Measurements from ENCODE around the gene CADPS.

Gene CADPS

DNA sequence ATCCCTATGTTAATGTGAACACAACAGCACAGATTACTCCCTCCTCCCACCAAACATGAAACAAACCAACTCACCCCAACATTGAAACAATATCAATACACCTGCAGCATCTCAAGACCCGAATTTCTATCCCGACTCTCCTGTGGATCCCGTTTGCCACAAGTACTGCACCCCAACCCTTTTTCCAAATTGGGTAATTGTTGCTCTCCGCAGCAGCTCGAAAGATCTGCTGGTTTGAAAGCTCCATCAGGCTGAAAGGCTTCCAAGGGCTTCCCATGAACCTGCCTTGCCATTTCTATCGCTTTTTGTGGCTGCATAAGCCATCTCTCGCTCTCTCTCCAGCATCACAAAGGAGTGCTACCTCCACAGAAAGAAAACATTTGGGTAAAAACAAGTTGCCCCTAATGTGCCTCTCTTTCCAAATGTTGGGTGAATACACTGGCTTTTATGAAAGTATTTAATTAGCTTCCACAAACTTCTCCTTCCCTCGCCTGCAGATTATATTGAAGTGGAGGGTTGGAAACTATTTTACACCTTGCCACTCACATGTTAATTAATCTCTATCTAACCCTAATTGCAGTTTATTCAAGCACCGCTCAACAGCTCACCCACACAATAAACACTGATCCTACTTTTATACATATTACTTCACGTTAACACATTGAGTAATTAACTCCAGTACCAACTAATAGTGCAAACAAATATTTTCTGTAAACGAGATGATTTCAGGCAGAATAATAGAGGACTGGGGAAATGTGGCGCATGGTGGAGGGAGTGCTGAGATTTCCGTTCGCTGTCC is 499.4 kb downstream of the CADPS start:
- intact Hi-C loops (cut with DNase I) = no loop called here
- no peak for DNase-seq

DNA sequence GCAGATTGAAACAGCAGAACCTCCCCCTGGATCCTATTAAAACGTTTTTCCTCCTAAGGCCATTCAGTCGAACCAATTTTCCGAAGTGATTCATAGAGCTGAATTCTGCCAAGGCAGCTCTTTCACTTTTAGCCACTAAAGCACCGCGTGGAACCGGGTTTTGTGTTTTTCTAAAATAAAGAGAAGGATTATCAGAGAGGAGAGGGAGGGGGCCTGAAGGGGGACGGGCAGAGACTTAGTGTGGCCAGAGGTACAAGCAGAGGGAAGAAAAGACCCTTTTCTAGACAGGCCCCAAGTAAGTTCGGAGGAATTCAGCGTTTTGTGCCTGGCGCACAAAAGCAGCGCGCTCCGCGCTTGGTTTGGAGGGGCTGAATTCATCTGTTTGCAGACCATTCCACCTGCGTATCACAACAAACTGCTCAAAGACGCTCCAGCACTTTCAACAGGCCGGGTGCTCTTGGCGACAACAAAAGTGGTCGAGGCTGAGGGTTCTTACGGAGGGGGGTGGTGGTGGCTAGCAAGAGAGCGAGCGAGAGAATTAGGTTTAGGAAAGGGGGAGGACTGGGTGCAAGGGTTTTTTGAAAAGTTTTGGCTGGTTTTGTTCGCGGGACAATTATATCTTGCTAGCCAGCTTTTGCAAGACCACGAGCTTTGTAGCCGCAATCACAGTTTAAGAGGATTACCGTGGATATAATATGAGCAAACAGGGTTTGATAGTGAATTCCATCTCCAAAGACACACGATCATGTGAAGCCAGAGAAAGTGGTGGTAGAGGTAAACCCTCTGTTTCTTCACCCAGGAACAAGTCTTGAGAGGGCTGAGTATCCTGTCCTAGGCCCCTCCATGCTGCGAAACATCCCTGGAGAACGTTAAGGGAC is 500.6 kb downstream of the CADPS start:
- intact Hi-C loops (cut with DNase I) = no loop called here

DNA sequence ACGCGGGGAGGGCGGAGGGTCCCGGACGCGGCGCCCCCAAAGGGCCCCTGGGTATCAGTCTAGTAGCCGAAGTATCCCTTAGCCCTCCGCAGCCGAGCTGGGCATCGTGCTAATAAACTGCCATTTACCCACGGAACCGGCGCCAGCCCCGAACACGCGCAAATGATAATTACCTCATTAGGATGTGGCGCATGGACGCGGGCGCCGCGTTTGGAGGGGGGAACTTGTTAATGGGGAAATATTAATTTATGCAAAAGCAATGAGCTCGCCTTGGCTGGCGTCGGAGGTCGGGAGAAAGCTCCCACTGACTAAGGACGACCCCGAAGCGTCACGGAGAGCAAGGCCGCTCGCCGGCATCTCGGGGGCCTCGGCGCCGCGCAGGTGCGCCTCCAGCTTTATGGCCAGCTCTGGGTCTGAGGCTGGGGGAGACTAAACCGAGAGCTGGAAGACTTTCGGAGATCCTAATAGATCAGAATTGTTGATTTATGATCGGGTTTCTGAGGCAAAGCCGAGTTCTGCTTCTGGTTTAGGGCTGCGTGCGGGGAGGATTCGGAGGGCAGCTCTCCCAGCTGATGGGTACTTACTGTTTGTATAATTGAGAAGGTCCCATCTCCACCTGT is 501.4 kb downstream of the CADPS start:
- intact Hi-C loops (cut with DNase I) = no loop called here
- peak in 2 of 42 donors; percentile 10 to 14 for DNase-seq

More for the DNA sequence above, 500.6 kb downstream of the CADPS start:
- DNase-seq = peak in 1 of 42 donors; percentile 56

DNA sequence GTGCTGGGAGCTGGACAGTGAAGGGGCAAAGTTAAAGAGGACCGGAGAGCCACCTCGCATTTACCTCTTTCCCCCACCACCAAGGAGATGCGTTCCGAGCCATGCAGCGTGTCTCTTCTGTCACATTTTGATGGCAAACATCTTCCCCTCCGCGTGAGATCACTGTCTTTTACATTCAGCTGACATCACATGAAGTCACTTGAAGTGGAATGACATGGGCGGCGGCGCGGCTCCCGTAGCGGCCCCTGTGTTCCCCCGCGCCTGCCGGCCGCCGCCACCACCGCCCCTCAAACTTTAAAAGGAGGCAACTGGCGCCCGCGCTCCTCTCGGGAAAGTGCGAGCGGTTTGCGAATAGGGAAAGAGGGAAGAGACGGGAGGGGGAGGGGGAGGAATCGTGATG is 502.0 kb downstream of the CADPS start, which contains the start of gene FEZF2:
FEZF2 (minus strand) TSS at position 336 of the 400 bp plus-strand sequence. CDS start 682 bp downstream, outside the sequence.
- intact Hi-C loops (cut with DNase I) = no loop called here

DNA sequence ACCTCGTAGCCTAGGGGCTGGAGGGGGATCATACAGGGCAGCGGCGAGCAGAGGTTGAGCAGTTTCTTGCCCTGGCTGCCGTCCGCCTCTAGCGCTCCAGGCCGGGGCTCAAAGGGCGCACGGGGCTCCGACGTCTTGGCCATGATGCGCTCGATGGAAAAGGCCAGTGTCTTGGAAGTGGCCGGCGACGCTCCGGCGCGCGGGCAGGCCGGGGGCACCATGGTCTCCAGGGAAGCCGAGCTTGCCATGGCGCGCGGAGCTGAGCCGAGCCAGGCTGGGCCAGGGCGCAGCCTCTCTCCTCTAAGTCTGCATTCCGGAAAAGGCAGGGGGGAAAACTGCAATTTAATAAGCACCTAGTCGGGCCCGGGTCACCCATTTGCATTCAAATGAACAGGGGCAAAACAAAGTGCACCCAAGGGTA is 502.6 kb downstream of the CADPS start:
- no peak for DNase-seq
- intact Hi-C loops (cut with DNase I) = no loop called here

More for the DNA sequence above, 502.0 kb downstream of the CADPS start, which contains the start of gene FEZF2:
- DNase-seq = no peak

DNA sequence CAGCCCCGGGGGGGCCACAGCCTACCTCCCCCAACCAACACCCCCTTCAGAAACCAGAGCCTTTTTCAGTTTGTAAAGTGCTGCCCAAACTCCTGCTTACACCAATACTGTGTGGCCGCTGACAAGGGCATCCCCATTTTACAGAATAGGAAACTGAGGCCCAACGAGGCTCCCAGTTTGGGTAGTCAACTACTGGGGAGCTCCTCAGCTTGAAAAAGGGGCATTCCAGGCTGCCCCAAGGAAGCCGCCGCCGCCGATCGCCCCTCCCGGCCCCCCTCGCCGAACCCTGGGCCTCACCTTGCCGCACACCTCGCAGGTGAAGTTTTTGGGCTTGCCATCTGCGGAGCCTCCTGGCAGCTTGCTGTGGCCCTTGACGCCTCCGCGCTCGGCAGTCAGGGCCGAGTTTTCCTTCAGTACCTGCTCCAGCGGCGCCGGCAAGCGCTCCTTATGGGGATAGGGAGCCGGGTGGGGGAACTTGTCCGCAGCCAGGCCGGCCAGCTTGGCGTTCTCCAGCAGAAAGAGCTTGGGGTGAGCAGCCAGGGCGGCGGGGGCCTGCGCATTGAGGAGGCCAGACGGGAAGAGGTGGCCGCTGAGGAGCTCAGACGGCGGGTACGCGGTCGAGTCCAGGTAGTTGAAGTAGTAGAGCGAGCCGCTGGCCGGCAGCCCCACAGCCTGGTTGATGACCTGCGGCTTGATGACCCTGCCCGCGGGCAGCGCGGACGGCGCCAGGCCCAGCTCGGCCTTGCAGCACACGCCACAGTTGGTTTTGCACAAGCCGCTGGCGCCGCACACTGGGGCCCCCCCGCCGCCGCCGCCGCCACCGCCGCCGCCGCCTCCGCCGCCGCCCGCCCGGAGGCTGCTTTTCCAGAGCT is 503.3 kb downstream of the CADPS start:
- no peak for DNase-seq
- intact Hi-C loops (cut with DNase I) = no loop called here

DNA sequence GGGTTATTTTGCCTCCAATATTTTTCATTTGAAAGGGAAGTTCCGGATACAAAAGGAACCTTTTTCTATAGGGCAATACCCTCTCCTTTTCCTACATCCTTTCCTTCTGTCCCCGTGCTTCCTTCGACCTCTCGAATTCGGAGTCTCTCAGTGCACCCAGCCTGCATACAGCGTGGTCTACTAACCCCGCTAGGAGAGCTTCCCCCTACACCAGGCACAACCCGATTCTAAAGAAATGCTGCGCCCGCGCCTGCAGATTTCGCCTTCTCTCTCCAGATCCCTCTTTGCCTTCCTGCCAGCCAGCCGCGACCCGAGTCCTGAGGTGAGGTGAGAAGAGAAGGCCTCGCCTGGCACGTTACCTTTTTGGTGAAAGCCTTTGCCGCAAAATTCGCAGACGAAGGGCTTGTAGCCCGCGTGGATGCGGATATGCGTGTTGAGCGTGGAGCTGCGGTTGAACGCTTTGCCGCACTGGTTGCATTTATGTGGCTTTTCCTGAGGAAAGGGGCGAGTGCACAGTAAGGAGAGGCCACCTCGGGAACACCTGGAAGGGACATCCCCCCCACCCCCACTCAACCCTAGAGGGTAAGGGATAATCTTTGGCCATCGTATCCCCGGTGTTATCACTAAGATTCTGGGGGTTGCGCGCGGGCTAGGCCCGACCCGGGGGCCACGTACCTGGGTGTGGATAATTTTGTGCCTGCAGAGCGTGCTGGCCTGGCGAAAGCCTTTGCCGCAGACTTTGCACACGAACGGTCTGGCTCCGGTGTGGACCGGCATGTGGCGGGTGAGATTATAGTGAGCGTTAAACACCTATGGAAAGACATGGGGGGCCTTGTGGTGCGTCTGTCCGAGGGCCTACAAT is 504.1 kb downstream of the CADPS start:
- no peak for DNase-seq
- intact Hi-C loops (cut with DNase I) = no loop called here

DNA sequence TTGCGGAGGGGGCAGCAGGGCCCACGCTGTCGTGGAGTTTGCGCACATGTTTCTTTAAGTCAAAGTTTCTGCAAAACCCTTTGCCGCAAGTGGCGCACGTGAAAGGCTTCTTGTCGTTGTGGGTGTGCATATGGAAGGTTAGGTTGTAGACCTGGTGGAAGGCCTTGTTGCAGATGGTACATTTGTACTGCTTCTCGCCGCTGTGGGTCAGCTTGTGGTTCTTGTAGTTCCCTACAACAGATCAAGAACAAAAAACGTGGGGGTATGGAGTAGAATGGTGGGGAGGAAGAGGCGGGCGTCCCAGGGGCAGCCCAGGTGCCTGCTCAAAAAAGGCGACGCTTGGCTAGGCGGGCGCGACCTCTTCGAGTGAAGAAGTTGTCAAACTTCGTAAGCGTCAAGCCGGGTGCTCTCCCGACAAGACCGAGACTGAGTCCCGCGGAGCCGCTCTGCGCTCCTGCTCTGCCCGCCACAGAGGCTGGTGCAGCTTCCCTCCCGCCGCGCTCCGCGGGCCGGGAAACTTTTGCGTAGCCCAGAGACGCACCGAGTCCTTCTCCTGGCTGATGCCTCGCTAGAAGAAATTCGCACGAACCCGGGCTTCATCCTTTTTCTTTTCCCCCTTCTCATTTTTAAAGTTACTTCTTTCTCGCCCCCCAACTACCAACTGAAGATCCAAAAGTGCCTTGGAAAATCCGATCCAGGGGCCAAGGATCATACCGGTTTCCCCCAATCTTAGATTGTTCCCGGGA is 504.9 kb downstream of the CADPS start:
- intact Hi-C loops (cut with DNase I) = no loop called here
- no peak for DNase-seq

DNA sequence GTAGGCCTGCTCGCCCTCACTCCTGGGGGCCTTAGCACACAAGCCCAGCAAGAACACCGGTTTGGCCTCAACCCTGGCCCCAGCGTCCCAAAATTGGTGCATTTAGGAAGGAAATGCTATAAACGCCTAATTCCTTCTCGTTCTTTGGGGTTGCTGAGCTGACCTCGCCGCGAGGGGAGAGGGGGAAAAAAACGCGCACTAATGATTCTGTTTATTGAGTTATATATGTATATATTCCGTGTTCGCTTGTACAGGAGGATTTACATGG is 505.8 kb downstream of the CADPS start:
- DNase-seq = no peak
- intact Hi-C loops (cut with DNase I) = no loop called here

DNA sequence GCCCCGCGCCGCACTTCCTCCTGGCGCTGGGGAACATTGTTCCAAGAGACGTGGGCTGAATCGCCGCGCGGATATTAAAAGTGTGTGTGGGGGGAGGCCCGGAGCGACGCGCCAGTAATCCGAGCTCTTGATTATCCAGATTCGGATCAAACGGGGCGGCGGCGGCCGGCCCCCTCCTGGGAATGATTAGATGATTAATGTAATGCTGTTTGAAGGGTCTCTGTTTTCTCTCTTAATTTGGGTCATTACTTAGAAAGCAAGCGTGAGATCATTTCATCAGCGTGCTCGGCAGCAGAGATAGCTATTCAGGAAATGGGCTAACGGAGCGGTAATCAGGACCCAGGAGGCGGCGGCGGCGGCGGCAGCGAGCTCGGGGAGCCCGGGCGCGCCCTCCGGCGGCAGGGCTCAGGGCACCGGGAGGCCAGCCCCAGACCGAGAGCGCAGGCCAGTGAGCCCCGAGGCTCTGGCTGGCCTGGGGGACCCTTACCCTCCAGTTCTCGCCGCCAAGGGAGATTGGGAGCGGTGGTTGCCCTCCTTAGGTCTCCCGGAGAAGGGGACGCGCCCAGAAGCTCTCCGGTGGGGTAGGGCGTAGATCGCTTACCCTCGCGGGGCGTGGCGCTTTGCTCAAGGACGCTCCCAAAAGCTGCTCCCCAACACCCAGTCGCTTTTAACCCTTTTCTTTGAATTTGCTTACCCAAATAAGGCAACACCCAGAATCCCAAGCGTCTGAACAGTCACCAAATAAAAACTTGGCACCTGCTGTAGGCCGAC is 506.3 kb downstream of the CADPS start:
- DNase-seq = peak in 1 of 42 donors; percentile 18
- intact Hi-C loops (cut with DNase I) = no loop called here

DNA sequence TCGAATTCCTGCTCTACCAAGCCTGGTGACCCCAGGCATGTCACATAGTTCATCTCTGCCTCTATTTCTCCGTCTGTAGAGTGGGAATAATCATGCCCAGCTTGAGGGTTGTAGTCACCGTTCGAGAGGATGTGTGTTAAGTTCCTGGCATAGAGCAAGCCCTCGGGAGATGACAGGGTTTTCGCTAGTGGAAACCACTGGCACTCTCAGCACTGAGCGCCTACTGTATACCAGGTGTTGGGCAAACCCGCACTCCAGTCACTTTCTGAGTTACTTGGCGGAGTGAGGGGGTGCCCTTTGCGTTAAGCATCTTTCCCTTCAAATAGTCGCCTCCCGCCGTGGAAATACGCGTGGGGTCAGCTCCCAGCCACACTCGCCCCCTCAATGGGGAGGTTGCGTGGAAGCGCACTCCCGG is 506.9 kb downstream of the CADPS start:
- intact Hi-C loops (cut with DNase I) = no loop called here

DNA sequence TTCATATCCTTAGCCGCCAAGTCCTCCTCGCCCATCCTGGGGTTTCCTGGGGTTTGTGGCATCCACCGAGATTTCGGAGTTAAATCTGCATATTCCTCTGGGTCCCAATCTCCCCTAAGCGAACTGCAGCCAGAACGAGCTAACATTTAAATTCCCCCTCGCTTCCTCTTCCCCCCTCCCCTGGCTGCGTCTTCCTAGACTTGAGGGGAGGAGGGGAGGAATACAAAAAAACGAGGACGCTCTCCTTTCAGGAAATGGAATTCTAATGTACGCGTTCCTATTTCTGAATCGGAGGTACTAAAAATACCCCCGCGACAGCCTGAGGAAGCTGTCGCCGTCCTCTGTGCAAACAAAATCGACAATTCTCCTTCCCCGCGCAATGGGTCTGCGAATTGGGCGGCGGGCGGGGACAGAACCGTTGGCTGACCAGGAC is 507.4 kb downstream of the CADPS start:
- DNase-seq = no peak
- intact Hi-C loops (cut with DNase I) = no loop called here

More for the DNA sequence above, 506.9 kb downstream of the CADPS start:
- DNase-seq = no peak

DNA sequence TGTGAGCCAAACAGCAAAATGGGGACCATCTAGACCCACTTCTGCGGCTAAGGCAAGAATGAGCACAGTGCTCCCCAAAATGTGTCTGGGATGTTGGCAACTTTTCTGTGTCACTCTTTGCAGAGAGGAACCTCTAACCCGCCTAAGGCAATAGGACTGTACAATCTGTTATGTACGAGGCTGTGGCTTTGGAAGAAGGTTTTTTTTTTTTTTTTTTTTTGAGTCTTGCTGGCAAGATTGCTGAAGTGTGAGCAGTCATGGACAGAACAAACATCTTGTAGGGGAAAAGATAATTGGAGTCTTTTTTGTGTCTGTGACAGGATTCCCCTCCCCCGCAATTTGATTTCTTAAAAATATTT is 509.1 kb downstream of the CADPS start:
- no peak for DNase-seq
- intact Hi-C loops (cut with DNase I) = no loop called here

DNA sequence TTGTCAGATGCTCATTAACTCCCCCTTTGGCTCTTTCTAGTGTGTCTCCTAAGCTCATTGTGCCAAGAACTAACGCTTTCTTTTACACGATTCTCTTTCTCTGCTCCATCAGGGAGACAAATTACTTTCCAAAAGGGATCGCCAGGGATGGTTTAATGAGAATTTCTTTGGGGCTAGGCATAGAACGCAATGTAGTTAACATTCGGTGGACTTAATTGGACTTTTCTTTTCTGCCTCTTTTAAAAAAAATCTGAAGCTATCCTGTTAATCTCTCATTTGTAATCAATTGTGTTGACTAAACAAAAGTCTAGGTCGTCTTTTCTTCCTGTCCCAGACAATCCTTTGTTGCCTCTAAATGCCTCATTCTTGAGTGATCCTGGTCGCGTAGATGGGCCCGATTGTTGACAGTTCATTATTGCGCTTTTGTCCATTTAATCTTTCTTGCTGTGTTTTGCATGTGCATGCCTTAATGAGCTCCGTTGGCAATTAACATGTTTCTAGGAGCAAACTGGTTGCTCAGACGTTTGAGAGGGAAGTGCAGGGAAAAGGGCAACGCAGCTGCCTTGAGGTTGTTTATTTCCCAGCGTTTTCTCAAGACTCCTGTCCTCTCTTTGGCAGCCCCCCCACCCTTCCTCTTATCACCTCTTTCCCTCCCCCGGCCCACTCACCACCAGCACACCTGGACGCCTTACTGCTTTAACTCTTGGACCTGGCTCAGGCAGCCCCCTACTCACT is 509.7 kb downstream of the CADPS start:
- DNase-seq = no peak
- intact Hi-C loops (cut with DNase I) = no loop called here

DNA sequence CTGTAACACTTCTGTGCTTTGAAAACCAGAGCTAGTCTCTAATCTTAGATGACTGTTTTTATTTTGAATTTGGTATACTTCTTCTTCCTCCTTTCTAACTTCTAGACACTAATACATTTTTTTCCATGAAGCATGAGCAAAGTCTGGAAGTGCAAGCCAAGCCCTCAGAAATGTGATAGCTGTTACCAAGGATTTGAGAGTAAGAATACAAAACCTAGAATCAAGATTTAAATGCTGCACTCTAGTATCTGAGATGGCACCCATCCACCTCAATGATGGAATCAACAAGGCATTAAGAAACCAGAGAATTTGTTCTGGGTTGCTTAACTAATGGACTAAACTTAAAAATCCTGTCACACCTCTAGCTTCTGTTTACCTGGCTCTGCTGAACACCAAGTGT is 511.0 kb downstream of the CADPS start:
- DNase-seq = no peak
- intact Hi-C loops (cut with DNase I) = no loop called here

DNA sequence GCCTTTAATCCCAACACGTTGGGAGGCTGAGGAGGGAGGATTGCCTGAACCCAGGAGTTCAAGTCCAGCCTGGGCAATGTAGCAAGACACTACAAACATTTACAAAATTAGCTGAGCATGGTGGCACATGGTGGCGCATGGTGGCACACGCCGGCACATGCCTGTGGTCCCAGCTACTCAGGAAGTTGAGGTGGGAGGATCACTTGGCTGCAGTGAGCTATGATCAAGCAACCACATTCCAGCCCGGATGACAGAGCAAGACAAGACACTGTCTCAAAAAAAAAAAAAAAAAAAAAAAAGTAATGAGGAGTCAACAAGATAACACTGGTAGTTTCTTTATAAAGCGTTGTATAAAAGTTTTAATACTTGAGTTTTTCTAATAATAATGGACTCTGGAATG is 511.9 kb downstream of the CADPS start:
- intact Hi-C loops (cut with DNase I) = no loop called here
- no peak for DNase-seq
